ENCODE data around the gene MC3R.

The MC3R gene

GRCh38 chr20:56257604-56258003, 9.1 kb downstream of the MC3R start:
- DNase-seq, result no peak

GRCh38 chr20:56259948-56260347, 11.4 kb downstream of the MC3R start:
- DNase-seq, result no peak

GRCh38 chr20:56268536-56268935, 20.0 kb downstream of the MC3R start:
- DNase-seq, result no peak

GRCh38 chr20:56271974-56272373, 23.4 kb downstream of the MC3R start:
- DNase-seq, result no peak

GRCh38 chr20:56273491-56273890, 25.0 kb downstream of the MC3R start:
- no peak for DNase-seq

GRCh38 chr20:56274156-56274555, 25.6 kb downstream of the MC3R start:
- DNase-seq, result no peak

GRCh38 chr20:56278196-56278595, 29.7 kb downstream of the MC3R start:
- no peak for DNase-seq

- DNase-seq, result no peak
Measured at GRCh38 chr20:56285496-56285895, 37.0 kb downstream of the MC3R start.

- DNase-seq, result no peak
Measured at GRCh38 chr20:56289652-56290051, 41.1 kb downstream of the MC3R start.

GRCh38 chr20:56299362-56299761, 50.8 kb downstream of the MC3R start:
- no peak for DNase-seq

All from CD4-positive, alpha-beta T cell treated with Interleukin-17A for 4 hours (primary cell).